GM23338 (cell line): Measurements from ENCODE around the gene P2RY13.

Experiments
- EZH2 ChIP-seq: fragments of 200-600 bp; sonication (generic); IDR thresholded peaks from one replicate; pipeline ENCODE4 v1.8.0; 2017; ENCODE audit warnings: antibody characterized with exemption, mild to moderate bottlenecking, low read depth; ENCODE audit not compliant: unreplicated experiment
- EZH2phosphoT487 ChIP-seq: fragments of 200-600 bp; sonication (generic); IDR thresholded peaks from one replicate; pipeline ENCODE4 v1.8.1; 2018; ENCODE audit warnings: antibody characterized with exemption; ENCODE audit not compliant: unreplicated experiment
- POLR2AphosphoS5 ChIP-seq: IDR thresholded peaks from 2 replicates; pipeline ENCODE4 v1.6.1; 2016; ENCODE audit warnings: antibody characterized with exemption, low read depth
- ZNF331 ChIP-seq: fragments of 250-450 bp; sonication (Bioruptor Pico); IDR thresholded peaks from 2 replicates; pipeline ENCODE4 v1.5.0; 2020; ENCODE audit warnings: low read depth, mild to moderate bottlenecking, moderate library complexity
- TF ChIP-seq, protein P1 (sequence below), 2 experiments: fragments of 200-600 bp in 1 of 2; sonication (generic) in 1 of 2; conservative IDR thresholded peaks; 2 replicates each; pipeline versions ENCODE4 v1.5.1 to v1.6.1; 2016 to 2017; ENCODE audit warnings: antibody characterized with exemption in 2 of 2, low read depth in 2 of 2, mild to moderate bottlenecking in 2 of 2, moderate library complexity in 1 of 2
- TF ChIP-seq, protein P2 (sequence below): IDR thresholded peaks from one replicate; pipeline ENCODE4 v1.6.1; 2018; ENCODE audit warnings: antibody characterized with exemption; ENCODE audit not compliant: unreplicated experiment

DNA sequence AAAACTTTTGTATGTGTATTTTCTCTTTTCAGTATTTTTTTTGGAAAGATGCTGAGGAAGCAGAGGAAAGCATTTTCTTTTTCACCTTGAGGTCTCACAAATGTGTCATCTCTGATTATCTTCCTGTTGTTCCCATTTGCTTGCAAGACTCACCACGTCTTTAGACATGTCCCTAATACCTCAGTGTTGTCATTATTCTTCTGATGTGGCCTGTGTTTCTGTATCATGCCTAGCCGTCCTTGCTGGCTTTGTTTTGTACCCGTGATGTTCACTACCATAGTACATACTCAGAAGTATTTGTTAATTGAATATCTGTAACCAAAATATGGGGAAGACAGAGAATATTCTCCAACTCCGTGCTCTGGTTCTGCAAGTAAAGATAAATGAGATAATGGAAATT is 46.0 kb downstream of the P2RY13 start:
- TF ChIP-seq, protein P1, sequence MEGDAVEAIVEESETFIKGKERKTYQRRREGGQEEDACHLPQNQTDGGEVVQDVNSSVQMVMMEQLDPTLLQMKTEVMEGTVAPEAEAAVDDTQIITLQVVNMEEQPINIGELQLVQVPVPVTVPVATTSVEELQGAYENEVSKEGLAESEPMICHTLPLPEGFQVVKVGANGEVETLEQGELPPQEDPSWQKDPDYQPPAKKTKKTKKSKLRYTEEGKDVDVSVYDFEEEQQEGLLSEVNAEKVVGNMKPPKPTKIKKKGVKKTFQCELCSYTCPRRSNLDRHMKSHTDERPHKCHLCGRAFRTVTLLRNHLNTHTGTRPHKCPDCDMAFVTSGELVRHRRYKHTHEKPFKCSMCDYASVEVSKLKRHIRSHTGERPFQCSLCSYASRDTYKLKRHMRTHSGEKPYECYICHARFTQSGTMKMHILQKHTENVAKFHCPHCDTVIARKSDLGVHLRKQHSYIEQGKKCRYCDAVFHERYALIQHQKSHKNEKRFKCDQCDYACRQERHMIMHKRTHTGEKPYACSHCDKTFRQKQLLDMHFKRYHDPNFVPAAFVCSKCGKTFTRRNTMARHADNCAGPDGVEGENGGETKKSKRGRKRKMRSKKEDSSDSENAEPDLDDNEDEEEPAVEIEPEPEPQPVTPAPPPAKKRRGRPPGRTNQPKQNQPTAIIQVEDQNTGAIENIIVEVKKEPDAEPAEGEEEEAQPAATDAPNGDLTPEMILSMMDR (conservative IDR thresholded peaks at IDR 0.05; ENCODE audit: low read depth in 2 of 2), result no peak
- TF ChIP-seq EZH2 (no peak), EZH2phosphoT487 (no peak), ZNF331 (CRISPR knock-in tag) (no peak), POLR2AphosphoS5 (no peak)
- TF ChIP-seq, protein P2, sequence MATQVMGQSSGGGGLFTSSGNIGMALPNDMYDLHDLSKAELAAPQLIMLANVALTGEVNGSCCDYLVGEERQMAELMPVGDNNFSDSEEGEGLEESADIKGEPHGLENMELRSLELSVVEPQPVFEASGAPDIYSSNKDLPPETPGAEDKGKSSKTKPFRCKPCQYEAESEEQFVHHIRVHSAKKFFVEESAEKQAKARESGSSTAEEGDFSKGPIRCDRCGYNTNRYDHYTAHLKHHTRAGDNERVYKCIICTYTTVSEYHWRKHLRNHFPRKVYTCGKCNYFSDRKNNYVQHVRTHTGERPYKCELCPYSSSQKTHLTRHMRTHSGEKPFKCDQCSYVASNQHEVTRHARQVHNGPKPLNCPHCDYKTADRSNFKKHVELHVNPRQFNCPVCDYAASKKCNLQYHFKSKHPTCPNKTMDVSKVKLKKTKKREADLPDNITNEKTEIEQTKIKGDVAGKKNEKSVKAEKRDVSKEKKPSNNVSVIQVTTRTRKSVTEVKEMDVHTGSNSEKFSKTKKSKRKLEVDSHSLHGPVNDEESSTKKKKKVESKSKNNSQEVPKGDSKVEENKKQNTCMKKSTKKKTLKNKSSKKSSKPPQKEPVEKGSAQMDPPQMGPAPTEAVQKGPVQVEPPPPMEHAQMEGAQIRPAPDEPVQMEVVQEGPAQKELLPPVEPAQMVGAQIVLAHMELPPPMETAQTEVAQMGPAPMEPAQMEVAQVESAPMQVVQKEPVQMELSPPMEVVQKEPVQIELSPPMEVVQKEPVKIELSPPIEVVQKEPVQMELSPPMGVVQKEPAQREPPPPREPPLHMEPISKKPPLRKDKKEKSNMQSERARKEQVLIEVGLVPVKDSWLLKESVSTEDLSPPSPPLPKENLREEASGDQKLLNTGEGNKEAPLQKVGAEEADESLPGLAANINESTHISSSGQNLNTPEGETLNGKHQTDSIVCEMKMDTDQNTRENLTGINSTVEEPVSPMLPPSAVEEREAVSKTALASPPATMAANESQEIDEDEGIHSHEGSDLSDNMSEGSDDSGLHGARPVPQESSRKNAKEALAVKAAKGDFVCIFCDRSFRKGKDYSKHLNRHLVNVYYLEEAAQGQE, result no peak
